Astrocyte (in vitro differentiated cells and primary cell): ENCODE data around the gene TIMP2. TPM values are rescaled to one million over a fixed set of nuclear protein-coding genes. Genes with fewer than 3 reads are reported as not detected.

ENCODE experiments used
- DNase-seq: peaks from one replicate; pipeline ENCODE4 v3.0.0-alpha.2; 2010; ENCODE audit warnings: low read depth
- FAIRE-seq: peaks from 2 replicates; lab custom pipeline; 2011; peaks lifted over from hg19 to GRCh38; lab: Jason Lieb, UNC
- H2AFZ ChIP-seq: 2 replicates; pipeline ENCODE4 v1.6.0; 2012; ENCODE audit warnings: low read depth, low read length, inconsistent platforms
- H3K27ac ChIP-seq: 2 replicates; pipeline ENCODE4 v1.5.1; 2011; ENCODE audit warnings: low read depth, low read length, inconsistent platforms
- H3K27me3 ChIP-seq: 2 replicates; pipeline ENCODE4 v1.6.0; 2011; ENCODE audit warnings: low read length, inconsistent platforms; ENCODE audit not compliant: insufficient read depth
- H3K36me3 ChIP-seq: 2 replicates; pipeline ENCODE4 v1.5.1; 2011; ENCODE audit warnings: low read length, inconsistent platforms; ENCODE audit not compliant: insufficient read depth
- H3K4me1 ChIP-seq: 2 replicates; pipeline ENCODE4 v1.5.1; 2011; ENCODE audit warnings: low read length, inconsistent platforms; ENCODE audit not compliant: insufficient read depth
- H3K4me2 ChIP-seq: 2 replicates; pipeline ENCODE4 v1.6.0; 2012; ENCODE audit warnings: low read length, inconsistent platforms
- H3K4me3 ChIP-seq: 2 replicates; pipeline ENCODE4 v1.5.1; 2011; ENCODE audit warnings: low read depth, mild to moderate bottlenecking, low read length, inconsistent platforms; ENCODE audit not compliant: insufficient read depth
- H3K79me2 ChIP-seq: 2 replicates; pipeline ENCODE4 v1.6.0; 2012; ENCODE audit warnings: mild to moderate bottlenecking, low read length, inconsistent platforms; ENCODE audit not compliant: insufficient read depth
- H3K9ac ChIP-seq: 2 replicates; pipeline ENCODE4 v1.6.0; 2012; ENCODE audit warnings: mild to moderate bottlenecking, low read length, inconsistent platforms
- H3K9me3 ChIP-seq: 2 replicates; pipeline ENCODE4 v1.5.1; 2012; ENCODE audit warnings: low read depth, mild to moderate bottlenecking, low read length, inconsistent platforms; ENCODE audit not compliant: insufficient read depth
- H4K20me1 ChIP-seq: 2 replicates; pipeline ENCODE4 v1.6.0; 2012; ENCODE audit warnings: low read length, inconsistent platforms; ENCODE audit not compliant: insufficient read depth
- H3K27ac Mint-ChIP-seq: one replicate; pipeline ENCODE4 v1.8.0; 2021; ENCODE audit warnings: mild to moderate bottlenecking, mixed read lengths; ENCODE audit not compliant: unreplicated experiment
- H3K27me3 Mint-ChIP-seq: one replicate; pipeline ENCODE4 v1.8.0; 2021; ENCODE audit warnings: low read depth, mixed read lengths; ENCODE audit not compliant: unreplicated experiment
- H3K36me3 Mint-ChIP-seq: one replicate; pipeline ENCODE4 v1.8.0; 2021; ENCODE audit warnings: low read depth, mixed read lengths; ENCODE audit not compliant: unreplicated experiment
- H3K4me1 Mint-ChIP-seq: one replicate; pipeline ENCODE4 v1.8.0; 2021; ENCODE audit warnings: low read depth, mixed read lengths; ENCODE audit not compliant: unreplicated experiment
- H3K4me3 Mint-ChIP-seq: one replicate; pipeline ENCODE4 v1.8.0; 2021; ENCODE audit warnings: mild to moderate bottlenecking, moderate library complexity, mixed read lengths; ENCODE audit not compliant: unreplicated experiment
- H3K9me3 Mint-ChIP-seq: one replicate; pipeline ENCODE4 v1.8.0; 2021; ENCODE audit warnings: mild to moderate bottlenecking, mixed read lengths; ENCODE audit not compliant: unreplicated experiment
- EZH2 ChIP-seq: IDR thresholded peaks from 2 replicates; pipeline ENCODE4 v1.6.1; 2012; ENCODE audit warnings: mild to moderate bottlenecking, low read length, inconsistent platforms; ENCODE audit not compliant: insufficient read depth
- total RNA-seq: library from RNA; stranded (reverse); gene quantifications from 2 replicates; pipeline ENCODE4 v1.2.1, GENCODE V29; 2021
- TF ChIP-seq, protein P1 (sequence below): IDR thresholded peaks from 2 replicates; pipeline ENCODE4 v1.5.1; 2011; ENCODE audit warnings: low read depth, mild to moderate bottlenecking, inconsistent platforms, low read length, moderate library complexity; ENCODE audit not compliant: insufficient read depth

Gene TIMP2
- total RNA-seq, 1 donor from 2014 or later = 184 TPM

DNA sequence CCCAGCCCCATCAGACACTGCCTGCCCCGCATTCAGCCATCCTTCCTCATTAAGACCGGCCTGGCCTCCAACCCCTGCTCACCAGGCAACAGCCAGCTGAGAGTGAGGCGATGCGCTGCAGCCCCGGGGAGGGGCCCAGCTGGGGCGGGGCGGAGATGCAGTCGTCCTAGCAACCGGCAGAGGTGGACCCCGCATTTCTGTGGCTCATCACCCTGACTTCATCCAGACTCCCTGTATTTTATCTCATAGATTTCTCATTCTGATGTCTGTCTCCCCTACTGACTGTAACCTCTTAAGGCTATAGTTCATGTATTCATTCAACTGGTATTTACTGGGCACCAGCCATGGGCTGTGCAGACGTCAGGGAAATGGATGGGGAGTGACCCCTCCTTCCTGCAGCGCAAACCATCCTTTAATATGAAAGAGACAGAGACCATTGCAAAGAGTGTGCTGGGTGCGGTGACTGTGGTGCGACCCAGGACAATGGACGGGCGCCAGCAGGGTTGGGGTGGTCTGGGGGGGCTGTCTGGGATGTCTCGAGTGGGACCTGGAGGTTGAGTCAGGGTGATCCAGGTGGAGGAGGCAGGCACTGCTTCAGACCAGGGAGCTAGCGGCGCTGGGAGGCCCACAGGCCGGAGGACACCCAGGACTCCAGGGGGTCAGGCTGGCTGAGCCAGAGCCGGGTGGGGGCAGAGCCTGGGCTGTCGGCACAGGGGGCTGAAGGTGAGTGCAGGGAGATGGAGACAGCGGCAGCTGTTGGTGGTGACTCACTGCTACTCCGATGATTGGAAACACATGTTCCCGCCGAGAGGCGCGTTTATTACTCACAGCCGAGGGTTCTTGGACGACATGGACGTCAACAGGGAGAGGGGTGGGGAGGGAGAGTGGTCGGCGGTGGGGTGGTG lies 10.5 kb upstream of the TIMP2 start:
- Mint-ChIP-seq H3K9me3 (no peaks in the 10 kb centered on the region), H3K27me3 (peaks cover 5% of the 10 kb centered on the region), H3K4me1 (peaks cover 36% of the 10 kb centered on the region), H3K4me3 (peak overlapping the region; percentile 45), H3K36me3 (no peaks in the 10 kb centered on the region), H3K27ac (peak overlapping the region; percentile 56)
- peak overlapping the region; percentile 80 for H3K9ac ChIP-seq
- peaks cover 58% of the 10 kb centered on the region for H3K4me1 ChIP-seq
- H3K4me3 ChIP-seq = no peak overlapping the region
- DNase-seq (peak; percentile 97), FAIRE-seq (peak; percentile 87)
- H3K36me3 ChIP-seq = no peaks in the 10 kb centered on the region
- H4K20me1 ChIP-seq = no peaks in the 10 kb centered on the region
- TF ChIP-seq, protein P1, sequence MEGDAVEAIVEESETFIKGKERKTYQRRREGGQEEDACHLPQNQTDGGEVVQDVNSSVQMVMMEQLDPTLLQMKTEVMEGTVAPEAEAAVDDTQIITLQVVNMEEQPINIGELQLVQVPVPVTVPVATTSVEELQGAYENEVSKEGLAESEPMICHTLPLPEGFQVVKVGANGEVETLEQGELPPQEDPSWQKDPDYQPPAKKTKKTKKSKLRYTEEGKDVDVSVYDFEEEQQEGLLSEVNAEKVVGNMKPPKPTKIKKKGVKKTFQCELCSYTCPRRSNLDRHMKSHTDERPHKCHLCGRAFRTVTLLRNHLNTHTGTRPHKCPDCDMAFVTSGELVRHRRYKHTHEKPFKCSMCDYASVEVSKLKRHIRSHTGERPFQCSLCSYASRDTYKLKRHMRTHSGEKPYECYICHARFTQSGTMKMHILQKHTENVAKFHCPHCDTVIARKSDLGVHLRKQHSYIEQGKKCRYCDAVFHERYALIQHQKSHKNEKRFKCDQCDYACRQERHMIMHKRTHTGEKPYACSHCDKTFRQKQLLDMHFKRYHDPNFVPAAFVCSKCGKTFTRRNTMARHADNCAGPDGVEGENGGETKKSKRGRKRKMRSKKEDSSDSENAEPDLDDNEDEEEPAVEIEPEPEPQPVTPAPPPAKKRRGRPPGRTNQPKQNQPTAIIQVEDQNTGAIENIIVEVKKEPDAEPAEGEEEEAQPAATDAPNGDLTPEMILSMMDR = no peak
- no peak for TF ChIP-seq EZH2
- peak overlapping the region; percentile 83 for H3K4me2 ChIP-seq
- no peak overlapping the region for H2AFZ ChIP-seq
- H3K79me2 ChIP-seq = no peaks in the 10 kb centered on the region
- H3K9me3 ChIP-seq = no peaks in the 10 kb centered on the region
- peak overlapping the region; percentile 94 for H3K27ac ChIP-seq
- no peaks in the 10 kb centered on the region for H3K27me3 ChIP-seq

DNA sequence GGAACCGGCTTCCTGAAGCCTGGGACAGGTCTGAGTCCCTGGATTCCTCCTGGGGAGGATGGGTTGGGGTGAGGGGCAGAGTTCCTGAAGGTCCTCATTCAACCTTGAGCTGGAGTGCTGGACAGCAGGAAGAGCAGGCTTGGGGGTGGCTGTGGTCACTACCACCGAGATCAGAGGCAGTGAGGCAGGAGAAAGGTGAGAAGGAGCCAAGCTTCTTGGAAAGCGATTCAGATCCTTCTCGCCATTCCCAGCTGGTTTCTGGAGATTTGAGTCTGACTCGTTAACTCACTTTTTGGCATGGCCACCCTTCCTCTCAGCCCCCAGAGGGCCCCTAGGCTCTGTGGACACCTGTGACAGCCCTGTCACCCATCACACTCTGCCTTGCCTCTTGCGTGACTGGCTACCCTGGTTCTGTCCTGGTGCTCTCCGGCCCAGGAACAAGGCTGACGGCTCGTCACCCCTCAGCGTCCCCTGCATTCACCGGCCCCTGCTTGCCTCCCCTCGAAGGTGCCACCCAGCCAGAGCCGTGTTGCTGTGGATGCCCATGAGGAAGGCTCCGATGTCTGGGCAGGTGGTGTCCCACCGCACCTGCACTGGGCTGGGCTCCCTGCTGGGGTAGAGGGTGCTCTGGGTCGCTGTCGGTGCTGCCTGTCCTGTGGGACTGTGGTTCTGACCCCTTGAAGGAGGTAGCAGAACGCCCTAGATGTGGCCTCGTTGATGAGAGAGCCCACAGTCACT lies 9.7 kb upstream of the TIMP2 start:
- no peaks in the 10 kb centered on the region for H3K36me3 Mint-ChIP-seq
- Histone ChIP-seq H4K20me1 (no peaks in the 10 kb centered on the region), H3K36me3 (no peaks in the 10 kb centered on the region), H2AFZ (no peak overlapping the region), H3K27me3 (no peaks in the 10 kb centered on the region), H3K4me3 (no peak overlapping the region), H3K27ac (peak overlapping the region; percentile 94), H3K4me2 (peak overlapping the region; percentile 83), H3K9ac (peak overlapping the region; percentile 80), H3K9me3 (no peaks in the 10 kb centered on the region), H3K79me2 (no peaks in the 10 kb centered on the region), H3K4me1 (peaks cover 50% of the 10 kb centered on the region)
- no peaks in the 10 kb centered on the region for H3K9me3 Mint-ChIP-seq
- peak overlapping the region; percentile 97 for H3K27ac Mint-ChIP-seq
- DNase-seq (no peak), FAIRE-seq (no peak)
- H3K4me1 Mint-ChIP-seq = peaks cover 31% of the 10 kb centered on the region
- no peak for TF ChIP-seq EZH2
- TF ChIP-seq, protein P1 = no peak
- H3K4me3 Mint-ChIP-seq = peak overlapping the region; percentile 70
- peaks cover 5% of the 10 kb centered on the region for H3K27me3 Mint-ChIP-seq
